Keratinocyte (primary cell): Measurements from ENCODE around the gene MGAT5. TPM values are rescaled to one million over a fixed set of nuclear protein-coding genes. Genes with fewer than 3 reads are reported as not detected.

Experiments
- DNase-seq: peaks from one replicate; pipeline ENCODE4 v3.0.0-alpha.2; 2011; ENCODE audit warnings: low read depth, missing footprints, low spot score
- FAIRE-seq: peaks from 2 replicates; lab custom pipeline; 2011; peaks lifted over from hg19 to GRCh38; lab: Jason Lieb, UNC
- H2AFZ ChIP-seq: 2 replicates; pipeline ENCODE4 v1.6.0; 2012; ENCODE audit warnings: low read length, control low read depth, inconsistent platforms; ENCODE audit not compliant: control insufficient read depth
- H3K27ac ChIP-seq: 2 replicates; pipeline ENCODE4 v1.5.1; 2011; ENCODE audit warnings: low read length; ENCODE audit not compliant: control insufficient read depth, insufficient read depth
- H3K27me3 ChIP-seq: 3 replicates; pipeline ENCODE4 v1.6.0; 2011; ENCODE audit warnings: low read length; ENCODE audit not compliant: control insufficient read depth, insufficient read depth; ENCODE audit errors: extremely low read depth
- H3K36me3 ChIP-seq, 2 experiments: 2 replicates in 1 of 2; 3 replicates in 1 of 2; pipeline ENCODE4 v1.5.1; 2011; ENCODE audit warnings: low read length in 2 of 2, mild to moderate bottlenecking in 1 of 2; ENCODE audit not compliant: control insufficient read depth in 2 of 2, insufficient read depth in 2 of 2; ENCODE audit errors: extremely low read depth in 1 of 2
- H3K4me1 ChIP-seq: 3 replicates; pipeline ENCODE4 v1.5.1; 2011; ENCODE audit warnings: low read length; ENCODE audit not compliant: control insufficient read depth, insufficient read depth; ENCODE audit errors: extremely low read depth
- H3K4me2 ChIP-seq: 3 replicates; pipeline ENCODE4 v1.6.0; 2011; ENCODE audit warnings: low read depth, low read length; ENCODE audit not compliant: control insufficient read depth, insufficient read depth; ENCODE audit errors: extremely low read depth
- H3K4me3 ChIP-seq, 3 experiments: fragments of 200-600 bp in 1 of 3; sonication (generic) in 1 of 3; 2 replicates in 2 of 3; 3 replicates in 1 of 3; pipeline ENCODE4 v1.5.1; 2011 to 2016; ENCODE audit warnings: low read length in 3 of 3, mild to moderate bottlenecking in 3 of 3, control low read depth in 2 of 3, inconsistent platforms in 1 of 3, low read depth in 1 of 3, mixed read lengths in 1 of 3, mixed run types in 1 of 3, moderate library complexity in 1 of 3; ENCODE audit not compliant: control insufficient read depth in 2 of 3, insufficient read depth in 2 of 3; ENCODE audit errors: extremely low read depth in 1 of 3
- H3K79me2 ChIP-seq: 2 replicates; pipeline ENCODE4 v1.6.0; 2012; ENCODE audit warnings: low read length; ENCODE audit not compliant: control insufficient read depth, insufficient read depth
- H3K9ac ChIP-seq: 3 replicates; pipeline ENCODE4 v1.6.0; 2011; ENCODE audit warnings: low read length; ENCODE audit not compliant: control insufficient read depth, insufficient read depth; ENCODE audit errors: extremely low read depth
- H3K9me1 ChIP-seq: 3 replicates; pipeline ENCODE4 v1.6.0; 2011; ENCODE audit warnings: low read length; ENCODE audit not compliant: control insufficient read depth, insufficient read depth; ENCODE audit errors: extremely low read depth
- H3K9me3 ChIP-seq: 2 replicates; pipeline ENCODE4 v1.5.1; 2012; ENCODE audit warnings: low read depth, low read length; ENCODE audit not compliant: control insufficient read depth
- H4K20me1 ChIP-seq: 3 replicates; pipeline ENCODE4 v1.6.0; 2011; ENCODE audit warnings: low read length; ENCODE audit not compliant: control insufficient read depth, insufficient read depth; ENCODE audit errors: extremely low read depth
- EZH2 ChIP-seq: IDR thresholded peaks from one replicate; pipeline ENCODE4 v1.6.1; 2012; ENCODE audit warnings: inconsistent platforms, mild to moderate bottlenecking, low read length, moderate library complexity
- dilution Hi-C: fragments of 300-500 bp; cut with MboI; formaldehyde crosslinking; loops from one replicate; pipeline ENCODE4 v1.7.0; 2020; ENCODE audit warnings: low sequenced_read_pairs; ENCODE audit not compliant: extremely low pct_ligation_motif_present
- polyA plus RNA-seq, 5 experiments: library from polyadenylated mRNA; depleted of rRNA in 3 of 5; stranded (reverse) in 3 of 5; stranded (forward) in 1 of 5; unstranded in 1 of 5; fragments of >200 nt; gene quantifications; 1 replicate in 1 of 5; 2 replicates in 3 of 5; 3 replicates in 1 of 5; pipeline versions ENCODE4 v1.2.1 to v1.2.3, GENCODE V29; 2011 to 2012; ENCODE audit warnings: missing spikeins in 2 of 5, low read depth in 1 of 5, low replicate concordance in 1 of 5
- TF ChIP-seq, protein P1 (sequence below), 3 experiments: IDR thresholded peaks in 1 of 3; conservative IDR thresholded peaks in 1 of 3; optimal IDR thresholded peaks in 1 of 3; 2 replicates in 2 of 3; 3 replicates in 1 of 3; pipeline versions ENCODE3 to v1.5.1; 2011; ENCODE audit warnings: low read length in 3 of 3, mild to moderate bottlenecking in 3 of 3, moderate library complexity in 2 of 3, control low read depth in 1 of 3, inconsistent platforms in 1 of 3; ENCODE audit not compliant: insufficient read depth in 2 of 3; ENCODE audit errors: extremely low read depth in 1 of 3

MGAT5 gene
- polyA plus RNA-seq, 1 donor (not counting 4 experiments of a cell fraction or from before 2014, with no cell fraction given) = 23.0 TPM

DNA sequence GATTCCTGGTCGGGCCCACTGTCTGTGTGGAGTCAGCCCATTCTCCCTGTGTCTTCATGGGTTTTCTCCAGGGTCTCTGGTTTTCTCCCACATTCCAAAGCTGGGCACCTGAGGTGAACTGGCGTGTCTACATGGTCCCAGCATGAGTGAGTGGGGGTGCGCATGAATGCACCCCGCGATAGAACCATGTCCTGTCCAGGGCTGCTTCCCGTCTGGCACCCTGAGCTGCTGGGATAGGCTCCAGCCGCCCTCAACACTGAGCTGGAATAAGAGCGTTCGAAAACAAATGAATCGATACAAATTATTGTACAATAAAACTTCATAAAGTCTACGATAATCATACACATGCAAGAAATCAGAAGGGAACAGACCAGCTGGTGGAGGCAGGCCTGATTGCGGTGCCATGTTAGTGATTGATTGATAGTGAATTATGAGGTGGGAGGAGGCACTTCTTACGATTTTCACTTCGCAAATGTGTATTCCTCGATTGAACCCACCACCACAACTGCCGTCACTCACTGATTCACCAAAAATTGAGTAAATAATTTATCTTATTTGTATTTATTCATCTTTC, 186.6 kb downstream of the MGAT5 start:
- H3K4me1 ChIP-seq = peaks cover 5% of the 10 kb centered on the region
- H3K9me3 ChIP-seq = no peaks in the 10 kb centered on the region
- H3K27ac ChIP-seq = no peak overlapping the region
- DNase-seq (no peak), FAIRE-seq (no peak)
- no peaks in the 10 kb centered on the region for H4K20me1 ChIP-seq
- H2AFZ ChIP-seq = no peak overlapping the region
- no peak overlapping the region for H3K9ac ChIP-seq
- peaks cover 6% of the 10 kb centered on the region in 2 experiments for H3K36me3 ChIP-seq
- no peaks in the 10 kb centered on the region for H3K27me3 ChIP-seq
- dilution Hi-C loops = no loop called here
- no peak for TF ChIP-seq EZH2
- TF ChIP-seq, protein P1, sequence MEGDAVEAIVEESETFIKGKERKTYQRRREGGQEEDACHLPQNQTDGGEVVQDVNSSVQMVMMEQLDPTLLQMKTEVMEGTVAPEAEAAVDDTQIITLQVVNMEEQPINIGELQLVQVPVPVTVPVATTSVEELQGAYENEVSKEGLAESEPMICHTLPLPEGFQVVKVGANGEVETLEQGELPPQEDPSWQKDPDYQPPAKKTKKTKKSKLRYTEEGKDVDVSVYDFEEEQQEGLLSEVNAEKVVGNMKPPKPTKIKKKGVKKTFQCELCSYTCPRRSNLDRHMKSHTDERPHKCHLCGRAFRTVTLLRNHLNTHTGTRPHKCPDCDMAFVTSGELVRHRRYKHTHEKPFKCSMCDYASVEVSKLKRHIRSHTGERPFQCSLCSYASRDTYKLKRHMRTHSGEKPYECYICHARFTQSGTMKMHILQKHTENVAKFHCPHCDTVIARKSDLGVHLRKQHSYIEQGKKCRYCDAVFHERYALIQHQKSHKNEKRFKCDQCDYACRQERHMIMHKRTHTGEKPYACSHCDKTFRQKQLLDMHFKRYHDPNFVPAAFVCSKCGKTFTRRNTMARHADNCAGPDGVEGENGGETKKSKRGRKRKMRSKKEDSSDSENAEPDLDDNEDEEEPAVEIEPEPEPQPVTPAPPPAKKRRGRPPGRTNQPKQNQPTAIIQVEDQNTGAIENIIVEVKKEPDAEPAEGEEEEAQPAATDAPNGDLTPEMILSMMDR (optimal IDR thresholded peaks at IDR 0.05 in 1 of 3, IDR thresholded peaks at IDR 0.05 in 1 of 3, conservative IDR thresholded peaks at IDR 0.05 in 1 of 3; ENCODE audit: extremely low read depth in 1 of 3, insufficient read depth in 2 of 3, low read length in 3 of 3) = no peak
- H3K79me2 ChIP-seq = no peaks in the 10 kb centered on the region
- no peak overlapping the region for H3K4me2 ChIP-seq
- no peaks in the 10 kb centered on the region for H3K9me1 ChIP-seq
- H3K4me3 ChIP-seq = no peak overlapping the region

DNA sequence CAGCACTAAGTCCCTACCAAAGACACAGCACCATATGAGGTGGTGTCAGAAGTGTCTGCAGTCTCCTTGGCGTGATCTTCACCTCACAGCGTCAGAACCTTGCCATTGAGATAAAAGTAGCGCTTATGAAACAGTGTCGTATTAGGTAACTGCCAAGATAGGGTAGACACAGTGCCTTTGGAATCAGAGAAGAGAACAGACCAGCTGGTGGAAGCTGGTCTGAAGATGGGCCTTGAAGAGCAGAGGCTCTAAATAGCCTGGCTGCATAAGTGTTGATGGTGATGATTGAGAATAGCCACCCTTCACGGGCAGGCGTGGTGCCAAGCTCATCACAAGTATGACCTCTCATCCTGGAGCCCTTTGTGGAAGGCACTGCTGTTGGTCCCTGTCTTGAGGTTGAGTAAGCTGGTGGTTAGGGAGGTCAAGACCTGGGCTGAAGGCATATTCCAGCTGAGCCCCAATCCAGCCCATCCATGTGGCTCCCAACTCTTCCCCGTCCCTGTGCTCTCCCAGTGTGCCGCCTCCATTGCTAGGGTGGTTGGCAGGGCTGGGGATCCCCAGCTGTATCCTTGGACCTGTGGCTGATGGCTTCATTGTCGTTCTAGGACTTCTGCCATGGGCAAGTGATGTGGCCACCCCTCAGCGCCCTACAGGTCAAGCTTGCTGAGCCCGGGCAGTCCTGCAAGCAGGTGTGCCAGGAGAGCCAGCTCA, 187.4 kb downstream of the MGAT5 start:
- no peak for FAIRE-seq
- Histone ChIP-seq H3K4me1 (peaks cover 5% of the 10 kb centered on the region), H3K9me3 (no peaks in the 10 kb centered on the region), H3K27ac (no peak overlapping the region), H4K20me1 (no peaks in the 10 kb centered on the region), H3K9me1 (no peaks in the 10 kb centered on the region), H3K4me2 (no peak overlapping the region), H3K79me2 (no peaks in the 10 kb centered on the region), H2AFZ (no peak overlapping the region), H3K9ac (no peak overlapping the region), H3K36me3 (peaks cover 5 to 6% of the 10 kb centered on the region in 2 experiments), H3K27me3 (no peaks in the 10 kb centered on the region), H3K4me3 (no peak overlapping the region)
- dilution Hi-C loops = no loop called here
- DNase-seq = no peak
- no peak for TF ChIP-seq EZH2
- TF ChIP-seq, protein P1 (optimal IDR thresholded peaks at IDR 0.05 in 1 of 3, IDR thresholded peaks at IDR 0.05 in 1 of 3, conservative IDR thresholded peaks at IDR 0.05 in 1 of 3; ENCODE audit: extremely low read depth in 1 of 3, insufficient read depth in 2 of 3, low read length in 3 of 3) = no peak
